Breast epithelium (tissue), 3 donors: ENCODE results near the gene BEST2.

Experiments used
- CTCF ChIP-seq, 3 donors: fragments of 450-650 bp; IDR thresholded peaks; one replicate each; pipeline ENCODE4 v1.5.1; 2016 to 2017; ENCODE audit warnings: antibody characterized with exemption in 3 of 3, mild to moderate bottlenecking in 3 of 3, moderate library complexity in 3 of 3
- POLR2AphosphoS5 ChIP-seq, 3 donors: sonication (generic); formaldehyde crosslinking; IDR thresholded peaks; one replicate each; pipeline ENCODE4 v1.6.1; 2017; ENCODE audit warnings: antibody characterized with exemption in 3 of 3

- TF ChIP-seq POLR2AphosphoS5 (IDR thresholded peaks at IDR 0.05): no peak
- no peak for TF ChIP-seq CTCF (IDR thresholded peaks at IDR 0.05)
These were observed 46.4 kb upstream of the BEST2 start for GRCh38 chr19:12705169-12705568.
